AG04449 (cell line): ENCODE measurements around the gene OR2H1.

Source experiments
- CTCF ChIA-PET: fragments of 350-600 bp; formaldehyde crosslinking; extraction: SDS; loops from one replicate; lab custom pipeline; 2021; ENCODE audit warnings: antibody characterized with exemption; lab: Yijun Ruan, JAX
- POLR2A ChIA-PET: fragments of 400-600, 350-600 bp; formaldehyde crosslinking; extraction: SDS; loops from one replicate; lab custom pipeline; 2020; ENCODE audit warnings: antibody characterized with exemption, inconsistent platforms; lab: Yijun Ruan, JAX
- DNase-seq: peaks from one replicate; pipeline ENCODE4 v3.0.0-alpha.2; 2010; ENCODE audit warnings: low read depth, low spot score
- H3K4me3 ChIP-seq: 2 replicates; pipeline ENCODE4 v1.5.1; 2011; ENCODE audit warnings: low read depth, mild to moderate bottlenecking, control low read depth, low read length
- CTCF ChIP-seq: IDR thresholded peaks from one replicate; pipeline ENCODE4 v1.5.1; 2011; ENCODE audit warnings: mild to moderate bottlenecking, moderate library complexity, low read length, control low read depth, inconsistent platforms; ENCODE audit not compliant: insufficient read depth; ENCODE audit errors: missing control alignments

OR2H1 gene

DNA sequence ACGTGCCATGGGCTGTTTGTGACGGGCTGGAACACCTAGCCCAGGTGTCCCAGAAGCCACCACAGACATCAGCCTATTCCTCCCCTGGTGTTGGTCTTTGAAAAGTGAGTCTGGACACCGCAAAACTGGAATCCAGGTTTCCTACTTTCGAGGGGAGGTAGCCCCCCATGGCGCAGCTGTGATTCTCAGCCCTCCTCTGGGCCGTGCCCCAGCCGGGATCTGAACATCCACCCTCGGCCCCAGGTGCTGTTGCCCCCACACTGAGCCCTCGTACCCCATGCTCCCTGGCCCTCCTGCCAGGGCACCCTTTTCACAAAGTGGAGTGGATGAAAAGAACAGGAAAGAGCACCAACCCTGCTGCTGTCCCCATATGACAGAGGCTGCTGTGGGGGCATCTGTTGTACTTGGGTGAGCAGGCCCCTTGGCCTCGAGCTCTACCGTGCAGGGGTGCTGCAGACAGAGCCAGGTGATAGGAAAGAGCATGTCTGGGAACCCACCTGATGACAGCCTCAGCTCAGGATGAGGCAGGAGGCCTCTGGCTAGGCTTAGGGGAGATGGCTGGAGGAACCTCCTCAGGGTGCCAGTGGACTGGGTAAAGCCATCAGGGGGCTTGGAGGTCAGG, 49.6 kb downstream of the OR2H1 start:
- no peak for TF ChIP-seq CTCF
- DNase-seq: no peak
- ChIA-PET CTCF (no interaction called here), POLR2A (no interaction called here)
- H3K4me3 ChIP-seq: no peak overlapping the region

DNA sequence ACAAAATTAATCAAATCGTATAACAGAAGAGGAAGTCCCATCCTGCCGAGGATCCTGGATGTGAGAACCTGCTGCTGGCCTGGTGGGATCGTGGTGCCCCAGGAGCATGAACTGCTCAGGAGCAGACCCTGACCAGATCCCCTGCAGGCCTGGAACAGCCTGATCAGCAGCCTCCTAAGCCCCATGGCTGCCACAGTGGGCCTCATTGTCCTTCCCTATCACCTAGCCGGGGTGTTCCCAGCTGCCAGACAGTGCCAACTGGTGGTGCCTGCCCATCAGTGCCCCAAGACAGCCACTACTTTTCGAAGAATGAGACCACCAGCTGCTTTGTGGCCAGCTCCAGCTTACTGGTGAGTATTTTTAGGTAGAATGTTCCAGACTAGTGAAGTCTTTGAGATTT, 50.4 kb downstream of the OR2H1 start:
- ChIA-PET CTCF (no interaction called here), POLR2A (no interaction called here)
- no peak for DNase-seq
- no peak for TF ChIP-seq CTCF
- H3K4me3 ChIP-seq: no peak overlapping the region

GRCh38 chr6:29509239-29509638, 52.3 kb downstream of the OR2H1 start:
- POLR2A ChIA-PET: no interaction called here
- no peak for TF ChIP-seq CTCF
- CTCF ChIA-PET: no interaction called here
- no peak overlapping the region for H3K4me3 ChIP-seq
- no peak for DNase-seq

- TF ChIP-seq CTCF: no peak
- ChIA-PET CTCF (no interaction called here), POLR2A (no interaction called here)
- no peak overlapping the region for H3K4me3 ChIP-seq
- no peak for DNase-seq
These were observed 52.8 kb downstream of the OR2H1 start for GRCh38 chr6:29509711-29510110.

DNA sequence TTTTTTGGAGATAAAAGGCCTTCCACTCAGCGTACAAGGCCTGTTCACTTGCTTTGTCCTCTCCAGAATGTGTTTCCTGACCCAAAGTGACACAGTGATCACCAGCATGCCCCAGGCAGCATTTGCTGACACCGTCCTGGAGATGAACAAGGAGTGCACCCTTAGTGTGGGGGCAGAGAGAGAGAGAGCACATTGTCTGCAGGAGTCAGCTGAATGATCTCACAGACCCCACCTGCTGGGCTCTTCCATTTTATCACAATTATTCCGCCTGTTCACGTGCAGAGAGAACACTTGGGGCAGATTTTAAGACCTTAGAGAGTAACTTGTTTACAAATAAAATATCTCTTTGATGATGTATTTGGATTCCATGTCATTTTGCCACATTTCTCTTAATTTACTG, 53.2 kb downstream of the OR2H1 start:
- TF ChIP-seq CTCF: no peak
- no peak overlapping the region for H3K4me3 ChIP-seq
- ChIA-PET CTCF (no interaction called here), POLR2A (no interaction called here)
- DNase-seq: no peak

DNA sequence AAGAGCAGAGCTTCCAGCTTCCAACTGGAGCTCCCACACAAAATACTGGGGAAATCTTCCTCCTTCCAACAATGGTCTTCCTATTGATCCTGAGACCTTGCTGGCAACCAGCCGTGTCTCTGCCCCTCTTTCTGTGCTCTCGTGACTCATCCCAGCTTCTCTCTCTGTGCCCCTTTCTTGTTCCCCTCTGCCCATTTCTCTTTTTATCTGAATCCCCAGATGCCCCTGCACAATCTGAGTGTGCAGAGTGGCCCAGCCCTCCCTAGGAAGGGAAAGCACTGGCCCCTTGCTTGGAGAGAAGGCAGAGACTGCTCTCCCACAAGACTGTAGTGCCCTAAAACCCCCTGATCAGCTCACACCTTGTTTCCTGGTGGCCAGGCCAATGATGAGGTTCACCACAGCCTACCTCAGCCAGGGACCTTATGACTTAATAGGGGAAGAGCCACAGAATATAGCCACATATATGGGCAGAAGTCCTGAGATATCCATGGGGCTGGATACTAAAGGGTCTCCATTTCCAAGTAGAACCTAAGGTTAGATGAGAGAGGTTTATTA, 53.9 kb downstream of the OR2H1 start:
- POLR2A ChIA-PET: no interaction called here
- TF ChIP-seq CTCF: no peak

More for the DNA sequence above, 53.9 kb downstream of the OR2H1 start:
- CTCF ChIA-PET: no interaction called here
- no peak for DNase-seq
- no peak overlapping the region for H3K4me3 ChIP-seq
